DMS 273 (cell line): Measurements from ENCODE around the gene TPM2.

Experiments used
- DNase-seq: peaks from one replicate; lab custom pipeline; 2025; ENCODE audit not compliant: unreplicated experiment; lab: John Stamatoyannopoulos, UW

TPM2 gene

GRCh38 chr9:35635730-35636129 is 54.0 kb downstream of the TPM2 start:
- DNase-seq, result no peak
